Lower leg skin (tissue), 4 donors: ENCODE measurements around the gene VSTM2L. TPM values are rescaled to one million over a fixed set of nuclear protein-coding genes. Genes with fewer than 3 reads are reported as not detected.

Source experiments
- DNase-seq, 2 donors: peaks; one replicate each; pipeline ENCODE4 v3.0.0-alpha.2; 2019; ENCODE audit warnings: low spot score in 2 of 2
- H3K4me3 ChIP-seq: fragments of 200-600 bp; sonication (generic); 2 replicates; pipeline ENCODE4 v1.5.1; 2017; ENCODE audit warnings: mild to moderate bottlenecking, low read depth; ENCODE audit not compliant: poor library complexity, severe bottlenecking
- POLR2A ChIP-seq, 2 donors: fragments of 450-650 bp; IDR thresholded peaks; one replicate each; pipeline ENCODE4 v1.6.1; 2016 to 2017; ENCODE audit warnings: antibody characterized with exemption in 2 of 2, mild to moderate bottlenecking in 1 of 2, moderate library complexity in 1 of 2
- WGBS, 2 donors: methylation state at CpG; one replicate each; pipeline ENCODE4 v1.1.5; 2018; 5-methylcytosine and 5-hydroxymethylcytosine counted together
- intact Hi-C: fragments of 100-400 bp; cut with DNase I; formaldehyde crosslinking; loops from one replicate; pipeline ENCODE4 v1.15.0; 2023; ENCODE audit warnings: low total_unique reads
- total RNA-seq, 4 donors: library from RNA; depleted of rRNA; stranded (reverse); fragments of >200 nt; gene quantifications; one replicate each; pipeline ENCODE4 v1.1.0, GENCODE V29; 2016
- TF ChIP-seq, protein P1 (sequence below), 3 donors: fragments of 450-650 bp; IDR thresholded peaks; one replicate each; pipeline ENCODE4 v1.5.1; 2016; ENCODE audit warnings: antibody characterized with exemption in 3 of 3, mild to moderate bottlenecking in 3 of 3, moderate library complexity in 2 of 3

VSTM2L gene
- total RNA-seq, 4 donors from 2014 or later: 0.64 to 15.9 (median 3.9) TPM

DNA sequence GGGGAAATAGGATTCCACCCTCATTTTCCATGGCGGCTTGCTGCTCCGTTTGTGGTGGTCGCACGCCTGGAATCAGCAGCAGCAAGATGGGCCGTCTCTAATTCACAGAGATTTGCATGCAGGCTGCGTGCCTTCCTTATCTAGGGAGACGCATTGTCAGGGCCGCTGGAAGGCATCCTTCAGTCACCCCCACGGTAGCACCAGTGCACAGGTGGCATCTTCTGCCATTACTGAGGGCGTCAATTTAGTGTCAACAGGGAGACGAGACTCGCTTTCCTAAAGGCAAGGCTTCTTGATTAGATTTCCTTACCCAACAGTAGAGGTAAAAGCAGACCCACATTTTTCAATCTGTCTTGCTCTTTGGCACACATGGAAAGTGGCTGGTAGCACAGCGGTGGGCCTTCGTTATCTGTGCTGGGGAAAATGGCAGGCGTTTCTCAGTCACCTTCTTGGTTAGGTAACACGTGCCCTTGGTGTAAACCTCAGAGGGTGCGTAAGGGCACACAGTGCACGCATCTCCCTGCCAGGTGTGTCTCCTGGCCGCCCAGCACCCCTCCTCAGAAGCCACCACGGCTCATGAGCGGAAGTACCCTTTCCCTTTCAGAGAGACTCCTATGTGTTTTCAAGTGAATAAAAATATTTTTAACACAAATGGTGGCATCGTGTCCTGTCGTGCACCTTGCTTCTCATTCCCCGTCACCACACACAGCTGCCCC, 27.3 kb upstream of the VSTM2L start:
- 91 to 93% methylated on average over 24 of the region's 24 CpGs for WGBS, 2 donors
- DNase-seq: no peak

GRCh38 chr20:37876863-37877262, 26.1 kb upstream of the VSTM2L start:
- H3K4me3 ChIP-seq: no peak overlapping the region
- DNase-seq: no peak
- 65 to 71% methylated on average over 7 of the region's 7 CpGs for WGBS, 2 donors
- no peak for TF ChIP-seq POLR2A (IDR thresholded peaks at IDR 0.05)
- TF ChIP-seq, protein P1, sequence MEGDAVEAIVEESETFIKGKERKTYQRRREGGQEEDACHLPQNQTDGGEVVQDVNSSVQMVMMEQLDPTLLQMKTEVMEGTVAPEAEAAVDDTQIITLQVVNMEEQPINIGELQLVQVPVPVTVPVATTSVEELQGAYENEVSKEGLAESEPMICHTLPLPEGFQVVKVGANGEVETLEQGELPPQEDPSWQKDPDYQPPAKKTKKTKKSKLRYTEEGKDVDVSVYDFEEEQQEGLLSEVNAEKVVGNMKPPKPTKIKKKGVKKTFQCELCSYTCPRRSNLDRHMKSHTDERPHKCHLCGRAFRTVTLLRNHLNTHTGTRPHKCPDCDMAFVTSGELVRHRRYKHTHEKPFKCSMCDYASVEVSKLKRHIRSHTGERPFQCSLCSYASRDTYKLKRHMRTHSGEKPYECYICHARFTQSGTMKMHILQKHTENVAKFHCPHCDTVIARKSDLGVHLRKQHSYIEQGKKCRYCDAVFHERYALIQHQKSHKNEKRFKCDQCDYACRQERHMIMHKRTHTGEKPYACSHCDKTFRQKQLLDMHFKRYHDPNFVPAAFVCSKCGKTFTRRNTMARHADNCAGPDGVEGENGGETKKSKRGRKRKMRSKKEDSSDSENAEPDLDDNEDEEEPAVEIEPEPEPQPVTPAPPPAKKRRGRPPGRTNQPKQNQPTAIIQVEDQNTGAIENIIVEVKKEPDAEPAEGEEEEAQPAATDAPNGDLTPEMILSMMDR (IDR thresholded peaks at IDR 0.05): no peak
- intact Hi-C loops: no loop called here

More for the DNA sequence above, 27.3 kb upstream of the VSTM2L start:
- no peak overlapping the region for H3K4me3 ChIP-seq
- TF ChIP-seq POLR2A (IDR thresholded peaks at IDR 0.05): no peak
- intact Hi-C loops: no loop called here

GRCh38 chr20:37877832-37878772, 24.8 kb upstream of the VSTM2L start:
- intact Hi-C loops: no loop called here
- TF ChIP-seq, protein P1 (IDR thresholded peaks at IDR 0.05): no peak
- TF ChIP-seq POLR2A (IDR thresholded peaks at IDR 0.05): no peak
- DNase-seq: no peak
- H3K4me3 ChIP-seq: no peak overlapping the region
- WGBS, 2 donors: 79 to 82% methylated on average over 20 of the region's 20 CpGs

GRCh38 chr20:37878835-37879599, 23.9 kb upstream of the VSTM2L start:
- TF ChIP-seq, protein P1 (IDR thresholded peaks at IDR 0.05): no peak
- no peak for TF ChIP-seq POLR2A (IDR thresholded peaks at IDR 0.05)
- intact Hi-C loops: no loop called here
- no peak overlapping the region for H3K4me3 ChIP-seq
- 78 to 80% methylated on average over 12 of the region's 12 CpGs for WGBS, 2 donors
- no peak for DNase-seq

DNA sequence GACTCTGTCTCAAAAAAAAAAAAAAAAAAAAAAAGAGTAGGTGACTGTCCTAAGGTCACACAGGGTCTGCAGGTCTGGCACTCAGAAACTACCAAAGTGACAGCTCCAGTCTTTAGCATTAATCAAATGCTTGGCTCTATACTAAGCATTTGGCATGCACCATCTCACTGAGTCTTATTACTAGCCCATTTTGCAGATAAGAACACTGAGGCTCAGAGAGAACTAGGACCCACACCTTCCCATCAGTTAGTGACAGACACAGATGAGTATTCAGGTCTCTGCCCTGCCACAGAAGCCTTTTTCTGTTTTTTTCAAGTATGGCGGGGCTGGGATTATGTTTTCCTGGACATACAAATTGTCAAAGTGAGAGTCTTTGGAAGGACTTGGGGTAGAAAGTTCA, 23.1 kb upstream of the VSTM2L start:
- 95 to 100% methylated on average over 1 of the region's 1 CpG for WGBS, 2 donors
- no peak for DNase-seq
- TF ChIP-seq, protein P1 (IDR thresholded peaks at IDR 0.05): no peak
- TF ChIP-seq POLR2A (IDR thresholded peaks at IDR 0.05): no peak
- intact Hi-C loops: no loop called here
- H3K4me3 ChIP-seq: no peak overlapping the region
